NCI-H69 (cell line): ENCODE results near the gene HYLS1.
"Not testable (repeated sequence)": the region's sequence is repeated elsewhere in the genome, so short reads cannot be mapped to it uniquely, and the experiment has no call there.

Source experiments
- DNase-seq: peaks from one replicate; lab custom pipeline; 2025; lab: John Stamatoyannopoulos, UW

The HYLS1 gene

GRCh38 chr11:125887373-125888324 is at the start of gene HYLS1:
Gene HYLS1, plus strand, starts transcription at chr11:125887668. Its CDS starts 11,701 bp downstream, at chr11:125899369.
- DNase-seq = peak; percentile 97

- no peak for DNase-seq
Measured at GRCh38 chr11:125842321-125842948, 45.0 kb upstream of the HYLS1 start.

- DNase-seq = no peak
Measured at GRCh38 chr11:125846188-125846587, 41.3 kb upstream of the HYLS1 start.

- DNase-seq = peak; percentile 13
Measured at GRCh38 chr11:125857670-125858069, 29.8 kb upstream of the HYLS1 start.

GRCh38 chr11:125862786-125863185 is 24.7 kb upstream of the HYLS1 start:
- not testable (repeated sequence) for DNase-seq

- not testable (repeated sequence) for DNase-seq
Measured at GRCh38 chr11:125865354-125865753, 22.1 kb upstream of the HYLS1 start.

- no peak for DNase-seq
Measured at GRCh38 chr11:125869521-125869920, 17.9 kb upstream of the HYLS1 start.

- DNase-seq = peak; percentile 66
Measured at GRCh38 chr11:125871391-125872137, 15.9 kb upstream of the HYLS1 start.

- DNase-seq = no peak
Measured at GRCh38 chr11:125872138-125872491, 15.4 kb upstream of the HYLS1 start.

GRCh38 chr11:125873881-125874555 is 13.4 kb upstream of the HYLS1 start:
- DNase-seq = no peak

- peak; percentile 81 for DNase-seq
Measured at GRCh38 chr11:125874556-125875124, 12.8 kb upstream of the HYLS1 start.

GRCh38 chr11:125881291-125881690 is 6.2 kb upstream of the HYLS1 start:
- DNase-seq = no peak

GRCh38 chr11:125883375-125883774 is 4.1 kb upstream of the HYLS1 start:
- no peak for DNase-seq

GRCh38 chr11:125886997-125887372 is 483 bp upstream of the HYLS1 start:
- DNase-seq = peak; percentile 32

GRCh38 chr11:125890447-125891100 is 3.1 kb downstream of the HYLS1 start:
- no peak for DNase-seq

GRCh38 chr11:125892071-125892470 is 4.6 kb downstream of the HYLS1 start:
- DNase-seq = no peak

GRCh38 chr11:125892994-125893393 is 5.5 kb downstream of the HYLS1 start:
- no peak for DNase-seq

- no peak for DNase-seq
Measured at GRCh38 chr11:125901872-125902271, 14.4 kb downstream of the HYLS1 start.

GRCh38 chr11:125902277-125902926 is 14.9 kb downstream of the HYLS1 start:
- DNase-seq = peak; percentile 44

- DNase-seq = peak; percentile 98
Measured at GRCh38 chr11:125902927-125903710, 15.7 kb downstream of the HYLS1 start, which contains the start of gene PUS3. Gene PUS3, minus strand, starts transcription at chr11:125903206. Its CDS starts 6,922 bp downstream, at chr11:125896284.
